ENCODE data around the gene PDE6B. TPM values are rescaled to one million over a fixed set of nuclear protein-coding genes. Genes with fewer than 3 reads are reported as not detected.

Gene PDE6B
- total and polyA plus RNA-seq, 2 experiments from 2014 or later: 3.4 to 5.0 TPM

DNA sequence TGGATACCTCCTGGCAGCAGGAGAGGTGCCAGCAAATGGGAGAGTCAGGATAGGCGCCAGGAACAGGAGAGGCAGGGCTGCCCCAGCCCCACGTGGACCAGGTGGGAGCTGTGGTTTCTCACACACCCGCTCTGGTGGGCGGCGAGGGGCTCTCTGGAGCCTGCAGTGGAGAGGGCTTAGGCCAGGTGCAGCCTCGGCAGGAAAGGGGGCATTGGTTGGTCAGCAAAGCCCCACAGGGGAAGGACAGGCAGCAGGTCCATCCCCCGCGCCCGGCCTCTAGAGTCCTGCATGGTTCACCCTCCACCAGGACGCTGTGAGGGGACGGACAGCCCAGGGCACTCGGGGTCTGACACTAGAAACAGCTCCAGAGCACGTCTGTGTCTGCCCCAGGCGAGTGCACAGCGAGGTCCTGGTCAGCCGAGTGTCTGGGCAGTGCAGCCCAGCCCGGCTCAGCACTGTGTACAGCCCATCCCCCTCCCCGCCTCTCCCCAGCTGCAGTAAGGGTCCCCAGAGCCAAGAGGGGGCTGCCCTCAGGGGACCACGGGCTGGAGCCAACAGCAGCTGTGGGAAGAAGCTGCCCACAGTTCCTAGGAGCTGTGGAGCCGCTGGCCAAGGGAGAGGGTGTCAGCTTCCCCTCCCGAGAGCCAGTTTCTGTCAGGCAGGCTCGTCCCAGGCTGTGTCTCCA, 40.5 kb downstream of the PDE6B start:
- ATAC-seq (no peak), DNase-seq (ENCODE audit: low spot score) (no peak)
- H3K27ac Mint-ChIP-seq: no peak overlapping the region

More for the DNA sequence above, 40.5 kb downstream of the PDE6B start:
- Mint-ChIP-seq H3K4me3 (no peak overlapping the region), H3K9me3 (no peaks in the 10 kb centered on the region; the same call in 2 of the 3 replicates), H3K36me3 (ENCODE audit: low read depth) (peaks cover 8% of the 10 kb centered on the region), H3K4me1 (no peaks in the 10 kb centered on the region; the same call in 2 of the 3 replicates), H3K27me3 (ENCODE audit: insufficient read depth, low read depth, poor library complexity) (peaks cover 10% of the 10 kb centered on the region)
- Histone ChIP-seq H3K4me1 (ENCODE audit: insufficient read depth) (no peaks in the 10 kb centered on the region), H3K9me2 (ENCODE audit: insufficient read depth) (no peaks in the 10 kb centered on the region), H3K79me2 (replicated peaks; ENCODE audit: insufficient read depth) (no peaks in the 10 kb centered on the region), H3K27me3 (ENCODE audit: insufficient read depth) (no peaks in the 10 kb centered on the region), H3K36me3 (ENCODE audit: insufficient read depth) (no peaks in the 10 kb centered on the region), H2AFZ (no peak overlapping the region), H3K4me3 (no peak overlapping the region), H3F3A (replicated peaks; ENCODE audit: low read depth) (no peaks in the 10 kb centered on the region), H4K20me1 (replicated peaks; ENCODE audit: insufficient read depth) (no peaks in the 10 kb centered on the region; the same call in 1 of the 2 replicates), H3K27ac (ENCODE audit: low read depth) (no peak overlapping the region), H3K4me2 (no peak overlapping the region)
- no peak for TF ChIP-seq JUNB (IDR thresholded peaks at IDR 0.05; ENCODE audit: unreplicated experiment)
- TF ChIP-seq, protein P1, sequence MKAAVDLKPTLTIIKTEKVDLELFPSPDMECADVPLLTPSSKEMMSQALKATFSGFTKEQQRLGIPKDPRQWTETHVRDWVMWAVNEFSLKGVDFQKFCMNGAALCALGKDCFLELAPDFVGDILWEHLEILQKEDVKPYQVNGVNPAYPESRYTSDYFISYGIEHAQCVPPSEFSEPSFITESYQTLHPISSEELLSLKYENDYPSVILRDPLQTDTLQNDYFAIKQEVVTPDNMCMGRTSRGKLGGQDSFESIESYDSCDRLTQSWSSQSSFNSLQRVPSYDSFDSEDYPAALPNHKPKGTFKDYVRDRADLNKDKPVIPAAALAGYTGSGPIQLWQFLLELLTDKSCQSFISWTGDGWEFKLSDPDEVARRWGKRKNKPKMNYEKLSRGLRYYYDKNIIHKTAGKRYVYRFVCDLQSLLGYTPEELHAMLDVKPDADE (IDR thresholded peaks at IDR 0.05): no peak
- TF ChIP-seq ZNF114 (CRISPR knock-in tag; IDR thresholded peaks at IDR 0.05): no peak
- no peak for TF ChIP-seq EZH2phosphoT487 (IDR thresholded peaks at IDR 0.05; ENCODE audit: unreplicated experiment)
- TF ChIP-seq, protein P2, sequence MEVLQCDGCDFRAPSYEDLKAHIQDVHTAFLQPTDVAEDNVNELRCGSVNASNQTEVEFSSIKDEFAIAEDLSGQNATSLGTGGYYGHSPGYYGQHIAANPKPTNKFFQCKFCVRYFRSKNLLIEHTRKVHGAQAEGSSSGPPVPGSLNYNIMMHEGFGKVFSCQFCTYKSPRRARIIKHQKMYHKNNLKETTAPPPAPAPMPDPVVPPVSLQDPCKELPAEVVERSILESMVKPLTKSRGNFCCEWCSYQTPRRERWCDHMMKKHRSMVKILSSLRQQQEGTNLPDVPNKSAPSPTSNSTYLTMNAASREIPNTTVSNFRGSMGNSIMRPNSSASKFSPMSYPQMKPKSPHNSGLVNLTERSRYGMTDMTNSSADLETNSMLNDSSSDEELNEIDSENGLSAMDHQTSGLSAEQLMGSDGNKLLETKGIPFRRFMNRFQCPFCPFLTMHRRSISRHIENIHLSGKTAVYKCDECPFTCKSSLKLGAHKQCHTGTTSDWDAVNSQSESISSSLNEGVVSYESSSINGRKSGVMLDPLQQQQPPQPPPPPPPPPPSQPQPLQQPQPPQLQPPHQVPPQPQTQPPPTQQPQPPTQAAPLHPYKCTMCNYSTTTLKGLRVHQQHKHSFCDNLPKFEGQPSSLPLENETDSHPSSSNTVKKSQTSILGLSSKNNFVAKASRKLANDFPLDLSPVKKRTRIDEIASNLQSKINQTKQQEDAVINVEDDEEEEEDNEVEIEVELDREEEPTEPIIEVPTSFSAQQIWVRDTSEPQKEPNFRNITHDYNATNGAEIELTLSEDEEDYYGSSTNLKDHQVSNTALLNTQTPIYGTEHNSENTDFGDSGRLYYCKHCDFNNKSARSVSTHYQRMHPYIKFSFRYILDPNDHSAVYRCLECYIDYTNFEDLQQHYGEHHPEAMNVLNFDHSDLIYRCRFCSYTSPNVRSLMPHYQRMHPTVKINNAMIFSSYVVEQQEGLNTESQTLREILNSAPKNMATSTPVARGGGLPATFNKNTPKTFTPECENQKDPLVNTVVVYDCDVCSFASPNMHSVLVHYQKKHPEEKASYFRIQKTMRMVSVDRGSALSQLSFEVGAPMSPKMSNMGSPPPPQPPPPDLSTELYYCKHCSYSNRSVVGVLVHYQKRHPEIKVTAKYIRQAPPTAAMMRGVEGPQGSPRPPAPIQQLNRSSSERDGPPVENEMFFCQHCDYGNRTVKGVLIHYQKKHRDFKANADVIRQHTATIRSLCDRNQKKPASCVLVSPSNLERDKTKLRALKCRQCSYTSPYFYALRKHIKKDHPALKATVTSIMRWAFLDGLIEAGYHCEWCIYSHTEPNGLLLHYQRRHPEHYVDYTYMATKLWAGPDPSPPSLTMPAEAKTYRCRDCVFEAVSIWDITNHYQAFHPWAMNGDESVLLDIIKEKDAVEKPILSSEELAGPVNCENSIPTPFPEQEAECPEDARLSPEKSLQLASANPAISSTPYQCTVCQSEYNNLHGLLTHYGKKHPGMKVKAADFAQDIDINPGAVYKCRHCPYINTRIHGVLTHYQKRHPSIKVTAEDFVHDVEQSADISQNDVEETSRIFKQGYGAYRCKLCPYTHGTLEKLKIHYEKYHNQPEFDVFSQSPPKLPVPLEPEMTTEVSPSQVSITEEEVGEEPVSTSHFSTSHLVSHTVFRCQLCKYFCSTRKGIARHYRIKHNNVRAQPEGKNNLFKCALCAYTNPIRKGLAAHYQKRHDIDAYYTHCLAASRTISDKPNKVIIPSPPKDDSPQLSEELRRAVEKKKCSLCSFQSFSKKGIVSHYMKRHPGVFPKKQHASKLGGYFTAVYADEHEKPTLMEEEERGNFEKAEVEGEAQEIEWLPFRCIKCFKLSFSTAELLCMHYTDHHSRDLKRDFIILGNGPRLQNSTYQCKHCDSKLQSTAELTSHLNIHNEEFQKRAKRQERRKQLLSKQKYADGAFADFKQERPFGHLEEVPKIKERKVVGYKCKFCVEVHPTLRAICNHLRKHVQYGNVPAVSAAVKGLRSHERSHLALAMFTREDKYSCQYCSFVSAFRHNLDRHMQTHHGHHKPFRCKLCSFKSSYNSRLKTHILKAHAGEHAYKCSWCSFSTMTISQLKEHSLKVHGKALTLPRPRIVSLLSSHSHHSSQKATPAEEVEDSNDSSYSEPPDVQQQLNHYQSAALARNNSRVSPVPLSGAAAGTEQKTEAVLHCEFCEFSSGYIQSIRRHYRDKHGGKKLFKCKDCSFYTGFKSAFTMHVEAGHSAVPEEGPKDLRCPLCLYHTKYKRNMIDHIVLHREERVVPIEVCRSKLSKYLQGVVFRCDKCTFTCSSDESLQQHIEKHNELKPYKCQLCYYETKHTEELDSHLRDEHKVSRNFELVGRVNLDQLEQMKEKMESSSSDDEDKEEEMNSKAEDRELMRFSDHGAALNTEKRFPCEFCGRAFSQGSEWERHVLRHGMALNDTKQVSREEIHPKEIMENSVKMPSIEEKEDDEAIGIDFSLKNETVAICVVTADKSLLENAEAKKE (CRISPR knock-in tag; IDR thresholded peaks at IDR 0.05): no peak
- no peak for TF ChIP-seq NANOG (IDR thresholded peaks at IDR 0.05; ENCODE audit: borderline replicate concordance)
- TF ChIP-seq CREB1 (CRISPR knock-in tag; IDR thresholded peaks at IDR 0.05; ENCODE audit: low read depth): no peak
- no peak for TF ChIP-seq ZNF331 (CRISPR knock-in tag; IDR thresholded peaks at IDR 0.05; ENCODE audit: low read depth)
- TF ChIP-seq, protein P3, sequence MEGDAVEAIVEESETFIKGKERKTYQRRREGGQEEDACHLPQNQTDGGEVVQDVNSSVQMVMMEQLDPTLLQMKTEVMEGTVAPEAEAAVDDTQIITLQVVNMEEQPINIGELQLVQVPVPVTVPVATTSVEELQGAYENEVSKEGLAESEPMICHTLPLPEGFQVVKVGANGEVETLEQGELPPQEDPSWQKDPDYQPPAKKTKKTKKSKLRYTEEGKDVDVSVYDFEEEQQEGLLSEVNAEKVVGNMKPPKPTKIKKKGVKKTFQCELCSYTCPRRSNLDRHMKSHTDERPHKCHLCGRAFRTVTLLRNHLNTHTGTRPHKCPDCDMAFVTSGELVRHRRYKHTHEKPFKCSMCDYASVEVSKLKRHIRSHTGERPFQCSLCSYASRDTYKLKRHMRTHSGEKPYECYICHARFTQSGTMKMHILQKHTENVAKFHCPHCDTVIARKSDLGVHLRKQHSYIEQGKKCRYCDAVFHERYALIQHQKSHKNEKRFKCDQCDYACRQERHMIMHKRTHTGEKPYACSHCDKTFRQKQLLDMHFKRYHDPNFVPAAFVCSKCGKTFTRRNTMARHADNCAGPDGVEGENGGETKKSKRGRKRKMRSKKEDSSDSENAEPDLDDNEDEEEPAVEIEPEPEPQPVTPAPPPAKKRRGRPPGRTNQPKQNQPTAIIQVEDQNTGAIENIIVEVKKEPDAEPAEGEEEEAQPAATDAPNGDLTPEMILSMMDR (conservative IDR thresholded peaks at IDR 0.05; ENCODE audit: low read depth in 2 of 2): no peak
- TF ChIP-seq STAT1 (IDR thresholded peaks at IDR 0.05; ENCODE audit: unreplicated experiment): no peak
- TF ChIP-seq, protein P4, sequence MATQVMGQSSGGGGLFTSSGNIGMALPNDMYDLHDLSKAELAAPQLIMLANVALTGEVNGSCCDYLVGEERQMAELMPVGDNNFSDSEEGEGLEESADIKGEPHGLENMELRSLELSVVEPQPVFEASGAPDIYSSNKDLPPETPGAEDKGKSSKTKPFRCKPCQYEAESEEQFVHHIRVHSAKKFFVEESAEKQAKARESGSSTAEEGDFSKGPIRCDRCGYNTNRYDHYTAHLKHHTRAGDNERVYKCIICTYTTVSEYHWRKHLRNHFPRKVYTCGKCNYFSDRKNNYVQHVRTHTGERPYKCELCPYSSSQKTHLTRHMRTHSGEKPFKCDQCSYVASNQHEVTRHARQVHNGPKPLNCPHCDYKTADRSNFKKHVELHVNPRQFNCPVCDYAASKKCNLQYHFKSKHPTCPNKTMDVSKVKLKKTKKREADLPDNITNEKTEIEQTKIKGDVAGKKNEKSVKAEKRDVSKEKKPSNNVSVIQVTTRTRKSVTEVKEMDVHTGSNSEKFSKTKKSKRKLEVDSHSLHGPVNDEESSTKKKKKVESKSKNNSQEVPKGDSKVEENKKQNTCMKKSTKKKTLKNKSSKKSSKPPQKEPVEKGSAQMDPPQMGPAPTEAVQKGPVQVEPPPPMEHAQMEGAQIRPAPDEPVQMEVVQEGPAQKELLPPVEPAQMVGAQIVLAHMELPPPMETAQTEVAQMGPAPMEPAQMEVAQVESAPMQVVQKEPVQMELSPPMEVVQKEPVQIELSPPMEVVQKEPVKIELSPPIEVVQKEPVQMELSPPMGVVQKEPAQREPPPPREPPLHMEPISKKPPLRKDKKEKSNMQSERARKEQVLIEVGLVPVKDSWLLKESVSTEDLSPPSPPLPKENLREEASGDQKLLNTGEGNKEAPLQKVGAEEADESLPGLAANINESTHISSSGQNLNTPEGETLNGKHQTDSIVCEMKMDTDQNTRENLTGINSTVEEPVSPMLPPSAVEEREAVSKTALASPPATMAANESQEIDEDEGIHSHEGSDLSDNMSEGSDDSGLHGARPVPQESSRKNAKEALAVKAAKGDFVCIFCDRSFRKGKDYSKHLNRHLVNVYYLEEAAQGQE (IDR thresholded peaks at IDR 0.05; ENCODE audit: unreplicated experiment): no peak
- TF ChIP-seq EZH2 (IDR thresholded peaks at IDR 0.05; ENCODE audit: low read depth, unreplicated experiment): no peak
- no peak for TF ChIP-seq POLR2AphosphoS5 (IDR thresholded peaks at IDR 0.05; ENCODE audit: low read depth)

Data from GM23338 (cell line).